ENCODE measurements around the gene VAV3.
"Not testable (repeated sequence)": the region's sequence is repeated elsewhere in the genome, so short reads cannot be mapped to it uniquely, and the experiment has no call there.

VAV3 gene

GRCh38 chr1:107710005-107710404 is 255.0 kb downstream of the VAV3 start:
- Mint-ChIP-seq H3K27me3 (no peaks in the 10 kb centered on the region), H3K27ac (ENCODE audit: low read depth) (no peak overlapping the region), H3K9me3 (no peaks in the 10 kb centered on the region), H3K4me1 (peaks cover 5% of the 10 kb centered on the region), H3K36me3 (ENCODE audit: insufficient read depth) (peaks cover 7% of the 10 kb centered on the region), H3K4me3 (no peak overlapping the region)
- DNase-seq (ENCODE audit: low spot score in 2 of 2) (no peak), ATAC-seq (replicated peaks; ENCODE audit: extremely low read depth, poor library complexity, severe bottlenecking) (no peak)

GRCh38 chr1:107707111-107707510 is 257.9 kb downstream of the VAV3 start:
- no peaks in the 10 kb centered on the region for H3K27me3 Mint-ChIP-seq
- no peak overlapping the region for H3K4me3 Mint-ChIP-seq
- H3K36me3 Mint-ChIP-seq (ENCODE audit: insufficient read depth) = peaks cover 18% of the 10 kb centered on the region
- H3K27ac Mint-ChIP-seq (ENCODE audit: low read depth) = no peak overlapping the region
- peaks cover 5% of the 10 kb centered on the region for H3K4me1 Mint-ChIP-seq
- H3K9me3 Mint-ChIP-seq = no peaks in the 10 kb centered on the region
- DNase-seq (ENCODE audit: low spot score in 2 of 2) (no peak), ATAC-seq (replicated peaks; ENCODE audit: extremely low read depth, poor library complexity, severe bottlenecking) (no peak)

- no peak overlapping the region for H3K27ac Mint-ChIP-seq (ENCODE audit: low read depth)
- H3K27me3 Mint-ChIP-seq = no peaks in the 10 kb centered on the region
- no peak for ATAC-seq (replicated peaks; ENCODE audit: extremely low read depth, poor library complexity, severe bottlenecking)
- H3K9me3 Mint-ChIP-seq = no peaks in the 10 kb centered on the region
- no peak overlapping the region for H3K4me3 Mint-ChIP-seq
- no peak for DNase-seq (ENCODE audit: low spot score in 2 of 2)
- H3K4me1 Mint-ChIP-seq = peaks cover 5% of the 10 kb centered on the region
- H3K36me3 Mint-ChIP-seq (ENCODE audit: insufficient read depth) = peaks cover 20% of the 10 kb centered on the region
Measured at GRCh38 chr1:107706182-107706581, 258.8 kb downstream of the VAV3 start.

DNA sequence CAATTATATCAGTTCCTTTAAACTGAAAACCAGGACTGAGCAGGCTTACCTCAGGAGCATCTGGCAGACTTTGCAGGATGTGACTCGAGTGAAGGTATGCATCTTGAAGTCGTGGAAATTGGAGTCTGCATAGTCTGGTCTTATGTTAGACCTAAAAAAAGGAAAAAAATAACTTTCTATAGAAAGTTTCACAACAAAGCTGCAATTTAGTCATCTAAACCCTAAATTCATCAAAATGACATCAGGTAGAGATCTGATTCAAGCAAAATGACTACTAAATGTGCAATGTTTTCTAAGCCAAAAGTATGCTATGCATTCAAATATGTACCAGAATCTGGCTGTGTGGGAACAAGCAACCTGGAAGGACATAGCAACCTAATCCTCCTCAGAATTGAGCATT is 260.1 kb downstream of the VAV3 start:
- H3K36me3 Mint-ChIP-seq (ENCODE audit: insufficient read depth) = peaks cover 20% of the 10 kb centered on the region
- H3K9me3 Mint-ChIP-seq = no peaks in the 10 kb centered on the region
- ATAC-seq (replicated peaks; ENCODE audit: extremely low read depth, poor library complexity, severe bottlenecking) (no peak), DNase-seq (ENCODE audit: low spot score in 2 of 2) (no peak)
- H3K4me3 Mint-ChIP-seq = no peak overlapping the region
- peaks cover 5% of the 10 kb centered on the region for H3K4me1 Mint-ChIP-seq
- no peaks in the 10 kb centered on the region for H3K27me3 Mint-ChIP-seq
- no peak overlapping the region for H3K27ac Mint-ChIP-seq (ENCODE audit: low read depth)

DNA sequence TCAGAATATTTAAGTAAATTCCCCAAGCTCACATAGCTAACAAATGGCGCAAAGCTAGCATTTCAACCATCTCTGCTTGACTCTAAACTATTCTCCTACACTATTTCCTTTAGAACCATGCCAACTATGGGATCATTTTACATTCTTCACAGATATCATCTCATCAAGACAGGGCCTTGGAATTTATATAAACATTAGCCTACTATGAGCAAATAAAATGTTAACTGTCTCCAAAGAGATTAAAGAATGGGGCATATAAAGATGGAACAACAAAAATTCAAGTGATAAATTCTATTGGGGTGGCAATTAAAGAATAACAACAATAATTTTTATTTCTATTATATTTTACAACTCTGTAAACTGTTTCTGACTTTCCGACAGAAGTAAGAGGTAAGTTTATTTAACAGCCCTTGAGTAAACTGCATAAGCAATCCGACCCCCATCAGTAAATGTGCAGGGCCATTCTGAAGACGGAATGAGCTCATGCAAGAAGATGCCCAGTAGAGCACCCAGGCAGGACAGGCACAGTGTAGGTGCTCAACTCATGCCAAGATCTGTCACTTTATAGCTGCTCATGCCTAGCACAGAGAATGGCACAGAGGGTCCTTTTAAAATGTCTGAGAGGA is 261.9 kb downstream of the VAV3 start:
- H3K27me3 Mint-ChIP-seq = no peaks in the 10 kb centered on the region
- no peak overlapping the region for H3K27ac Mint-ChIP-seq (ENCODE audit: low read depth)
- peaks cover 21% of the 10 kb centered on the region for H3K36me3 Mint-ChIP-seq (ENCODE audit: insufficient read depth)
- peaks cover 5% of the 10 kb centered on the region for H3K4me1 Mint-ChIP-seq
- no peaks in the 10 kb centered on the region for H3K9me3 Mint-ChIP-seq
- ATAC-seq (replicated peaks; ENCODE audit: extremely low read depth, poor library complexity, severe bottlenecking) (no peak), DNase-seq (ENCODE audit: low spot score in 2 of 2) (no peak)
- H3K4me3 Mint-ChIP-seq = no peak overlapping the region

DNA sequence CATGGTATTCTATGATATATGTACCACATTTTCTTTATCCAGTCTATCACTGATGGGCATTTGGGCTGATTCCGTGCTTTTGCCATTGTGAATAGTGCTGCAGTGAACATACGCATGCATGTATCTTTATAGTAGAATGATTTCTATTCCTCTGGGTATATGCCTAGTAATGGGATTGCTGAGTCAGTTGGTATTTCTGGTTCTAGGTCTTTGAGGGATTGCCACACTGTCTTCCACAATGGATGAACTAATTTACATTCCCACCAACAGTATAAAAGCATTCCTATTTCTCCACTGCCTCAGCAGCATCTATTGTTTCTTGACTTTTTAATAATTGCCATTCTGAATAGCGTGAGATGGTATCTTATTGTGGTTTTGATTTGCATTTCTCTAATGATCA is 264.3 kb downstream of the VAV3 start:
- H3K36me3 Mint-ChIP-seq (ENCODE audit: insufficient read depth) = peaks cover 17% of the 10 kb centered on the region
- H3K4me1 Mint-ChIP-seq; DNase-seq (ENCODE audit: low spot score in 2 of 2): not testable (repeated sequence)

GRCh38 chr1:107698161-107698560 is 266.8 kb downstream of the VAV3 start:
- H3K27ac Mint-ChIP-seq (ENCODE audit: low read depth) = no peak overlapping the region
- H3K4me1 Mint-ChIP-seq = peaks cover 9% of the 10 kb centered on the region
- H3K27me3 Mint-ChIP-seq = no peaks in the 10 kb centered on the region
- H3K4me3 Mint-ChIP-seq = no peak overlapping the region
- no peaks in the 10 kb centered on the region for H3K9me3 Mint-ChIP-seq
- DNase-seq (ENCODE audit: low spot score in 2 of 2) = no peak
- H3K36me3 Mint-ChIP-seq (ENCODE audit: insufficient read depth) = peaks cover 13% of the 10 kb centered on the region
- no peak for ATAC-seq (replicated peaks; ENCODE audit: extremely low read depth, poor library complexity, severe bottlenecking)

More for the DNA sequence above, 264.3 kb downstream of the VAV3 start:
- H3K4me3 Mint-ChIP-seq; H3K27ac Mint-ChIP-seq (ENCODE audit: low read depth); H3K9me3 Mint-ChIP-seq; ATAC-seq (replicated peaks; ENCODE audit: extremely low read depth, poor library complexity, severe bottlenecking); H3K27me3 Mint-ChIP-seq: not testable (repeated sequence)

DNA sequence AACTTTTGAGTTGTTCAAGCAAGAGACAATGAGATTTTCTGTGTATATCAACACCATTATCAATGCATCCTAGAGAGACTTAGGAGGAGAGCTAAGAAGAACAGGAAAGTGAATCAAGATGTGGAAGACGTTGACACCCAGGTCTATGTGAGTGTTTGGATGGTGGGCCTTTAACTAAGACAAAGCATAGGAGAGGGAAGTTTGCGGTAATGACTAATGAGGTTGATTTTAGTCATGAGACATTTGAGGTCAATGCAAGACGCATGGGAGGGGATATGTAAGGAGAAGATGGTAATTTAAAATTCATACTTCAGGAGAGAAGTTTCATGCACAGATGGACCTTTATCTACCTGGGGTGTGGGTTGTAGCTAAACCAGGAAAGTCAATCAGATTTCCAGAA is 269.6 kb downstream of the VAV3 start:
- peaks cover 9% of the 10 kb centered on the region for H3K4me1 Mint-ChIP-seq
- no peaks in the 10 kb centered on the region for H3K9me3 Mint-ChIP-seq
- peaks cover 8% of the 10 kb centered on the region for H3K36me3 Mint-ChIP-seq (ENCODE audit: insufficient read depth)
- no peak for DNase-seq (ENCODE audit: low spot score in 2 of 2)
- no peak overlapping the region for H3K4me3 Mint-ChIP-seq
- no peaks in the 10 kb centered on the region for H3K27me3 Mint-ChIP-seq
- H3K27ac Mint-ChIP-seq (ENCODE audit: low read depth) = no peak overlapping the region
- ATAC-seq (replicated peaks; ENCODE audit: extremely low read depth, poor library complexity, severe bottlenecking) = no peak

GRCh38 chr1:107692580-107693345 is 272.2 kb downstream of the VAV3 start:
- Mint-ChIP-seq H3K36me3 (ENCODE audit: insufficient read depth) (peaks cover 7% of the 10 kb centered on the region), H3K4me3 (no peak overlapping the region), H3K27ac (ENCODE audit: low read depth) (no peak overlapping the region), H3K27me3 (no peaks in the 10 kb centered on the region), H3K4me1 (peaks cover 9% of the 10 kb centered on the region), H3K9me3 (no peaks in the 10 kb centered on the region)
- DNase-seq (ENCODE audit: low spot score in 2 of 2) (no peak), ATAC-seq (replicated peaks; ENCODE audit: extremely low read depth, poor library complexity, severe bottlenecking) (no peak)

GRCh38 chr1:107691540-107691939 is 273.4 kb downstream of the VAV3 start:
- no peaks in the 10 kb centered on the region for H3K9me3 Mint-ChIP-seq
- ATAC-seq (replicated peaks; ENCODE audit: extremely low read depth, poor library complexity, severe bottlenecking) = no peak
- H3K27me3 Mint-ChIP-seq = no peaks in the 10 kb centered on the region
- H3K27ac Mint-ChIP-seq (ENCODE audit: low read depth) = no peak overlapping the region
- H3K4me1 Mint-ChIP-seq = peaks cover under 1% of the 10 kb centered on the region
- H3K36me3 Mint-ChIP-seq (ENCODE audit: insufficient read depth) = peaks cover 7% of the 10 kb centered on the region
- H3K4me3 Mint-ChIP-seq = no peak overlapping the region
- no peak for DNase-seq (ENCODE audit: low spot score in 2 of 2)

- Mint-ChIP-seq H3K27me3 (no peaks in the 10 kb centered on the region), H3K4me1 (no peaks in the 10 kb centered on the region), H3K9me3 (no peaks in the 10 kb centered on the region), H3K4me3 (no peak overlapping the region), H3K36me3 (ENCODE audit: insufficient read depth) (peaks cover 7% of the 10 kb centered on the region), H3K27ac (ENCODE audit: low read depth) (no peak overlapping the region)
- ATAC-seq (replicated peaks; ENCODE audit: extremely low read depth, poor library complexity, severe bottlenecking) = no peak
- no peak for DNase-seq (ENCODE audit: low spot score in 2 of 2)
Measured at GRCh38 chr1:107690491-107690890, 274.5 kb downstream of the VAV3 start.

- H3K27me3 Mint-ChIP-seq = no peaks in the 10 kb centered on the region
- H3K27ac Mint-ChIP-seq (ENCODE audit: low read depth) = no peak overlapping the region
- ATAC-seq (replicated peaks; ENCODE audit: extremely low read depth, poor library complexity, severe bottlenecking) = no peak
- no peaks in the 10 kb centered on the region for H3K4me1 Mint-ChIP-seq
- H3K4me3 Mint-ChIP-seq = no peak overlapping the region
- no peaks in the 10 kb centered on the region for H3K9me3 Mint-ChIP-seq
- H3K36me3 Mint-ChIP-seq (ENCODE audit: insufficient read depth) = peaks cover 5% of the 10 kb centered on the region
- no peak for DNase-seq (ENCODE audit: low spot score in 2 of 2)
Measured at GRCh38 chr1:107689733-107690132, 275.2 kb downstream of the VAV3 start.

- Mint-ChIP-seq H3K36me3 (ENCODE audit: insufficient read depth) (peaks cover 5% of the 10 kb centered on the region), H3K4me1 (no peaks in the 10 kb centered on the region), H3K27me3 (no peaks in the 10 kb centered on the region), H3K9me3 (no peaks in the 10 kb centered on the region), H3K4me3 (no peak overlapping the region), H3K27ac (ENCODE audit: low read depth) (no peak overlapping the region)
- ATAC-seq (replicated peaks; ENCODE audit: extremely low read depth, poor library complexity, severe bottlenecking) = no peak
- no peak for DNase-seq (ENCODE audit: low spot score in 2 of 2)
Measured at GRCh38 chr1:107689159-107689558, 275.8 kb downstream of the VAV3 start.

Measured in central memory CD8-positive, alpha-beta T cell (primary cell).